Keratinocyte (primary cell): ENCODE measurements around the gene MOV10L1. TPM values are rescaled to one million over a fixed set of nuclear protein-coding genes. Genes with fewer than 3 reads are reported as not detected.
A peak's percentile ranks its signal among the peaks of the same experiment; 100 is the strongest.

ENCODE experiments used
- DNase-seq: peaks from one replicate; pipeline ENCODE4 v3.0.0-alpha.2; 2011; ENCODE audit warnings: low read depth, missing footprints, low spot score
- FAIRE-seq: peaks from 2 replicates; lab custom pipeline; 2011; peaks lifted over from hg19 to GRCh38; lab: Jason Lieb, UNC
- H2AFZ ChIP-seq: 2 replicates; pipeline ENCODE4 v1.6.0; 2012; ENCODE audit warnings: low read length, control low read depth, inconsistent platforms; ENCODE audit not compliant: control insufficient read depth
- H3K27ac ChIP-seq: 2 replicates; pipeline ENCODE4 v1.5.1; 2011; ENCODE audit warnings: low read length; ENCODE audit not compliant: control insufficient read depth, insufficient read depth
- H3K27me3 ChIP-seq: 3 replicates; pipeline ENCODE4 v1.6.0; 2011; ENCODE audit warnings: low read length; ENCODE audit not compliant: control insufficient read depth, insufficient read depth; ENCODE audit errors: extremely low read depth
- H3K36me3 ChIP-seq, 2 experiments: 2 replicates in 1 of 2; 3 replicates in 1 of 2; pipeline ENCODE4 v1.5.1; 2011; ENCODE audit warnings: low read length in 2 of 2, mild to moderate bottlenecking in 1 of 2; ENCODE audit not compliant: control insufficient read depth in 2 of 2, insufficient read depth in 2 of 2; ENCODE audit errors: extremely low read depth in 1 of 2
- H3K4me1 ChIP-seq: 3 replicates; pipeline ENCODE4 v1.5.1; 2011; ENCODE audit warnings: low read length; ENCODE audit not compliant: control insufficient read depth, insufficient read depth; ENCODE audit errors: extremely low read depth
- H3K4me2 ChIP-seq: 3 replicates; pipeline ENCODE4 v1.6.0; 2011; ENCODE audit warnings: low read depth, low read length; ENCODE audit not compliant: control insufficient read depth, insufficient read depth; ENCODE audit errors: extremely low read depth
- H3K4me3 ChIP-seq, 3 experiments: fragments of 200-600 bp in 1 of 3; sonication (generic) in 1 of 3; 2 replicates in 2 of 3; 3 replicates in 1 of 3; pipeline ENCODE4 v1.5.1; 2011 to 2016; ENCODE audit warnings: low read length in 3 of 3, mild to moderate bottlenecking in 3 of 3, control low read depth in 2 of 3, inconsistent platforms in 1 of 3, low read depth in 1 of 3, mixed read lengths in 1 of 3, mixed run types in 1 of 3, moderate library complexity in 1 of 3; ENCODE audit not compliant: control insufficient read depth in 2 of 3, insufficient read depth in 2 of 3; ENCODE audit errors: extremely low read depth in 1 of 3
- H3K79me2 ChIP-seq: 2 replicates; pipeline ENCODE4 v1.6.0; 2012; ENCODE audit warnings: low read length; ENCODE audit not compliant: control insufficient read depth, insufficient read depth
- H3K9ac ChIP-seq: 3 replicates; pipeline ENCODE4 v1.6.0; 2011; ENCODE audit warnings: low read length; ENCODE audit not compliant: control insufficient read depth, insufficient read depth; ENCODE audit errors: extremely low read depth
- H3K9me1 ChIP-seq: 3 replicates; pipeline ENCODE4 v1.6.0; 2011; ENCODE audit warnings: low read length; ENCODE audit not compliant: control insufficient read depth, insufficient read depth; ENCODE audit errors: extremely low read depth
- H3K9me3 ChIP-seq: 2 replicates; pipeline ENCODE4 v1.5.1; 2012; ENCODE audit warnings: low read depth, low read length; ENCODE audit not compliant: control insufficient read depth
- H4K20me1 ChIP-seq: 3 replicates; pipeline ENCODE4 v1.6.0; 2011; ENCODE audit warnings: low read length; ENCODE audit not compliant: control insufficient read depth, insufficient read depth; ENCODE audit errors: extremely low read depth
- EZH2 ChIP-seq: IDR thresholded peaks from one replicate; pipeline ENCODE4 v1.6.1; 2012; ENCODE audit warnings: inconsistent platforms, mild to moderate bottlenecking, low read length, moderate library complexity
- dilution Hi-C: fragments of 300-500 bp; cut with MboI; formaldehyde crosslinking; loops from one replicate; pipeline ENCODE4 v1.7.0; 2020; ENCODE audit warnings: low sequenced_read_pairs; ENCODE audit not compliant: extremely low pct_ligation_motif_present
- polyA plus RNA-seq, 5 experiments: library from polyadenylated mRNA; depleted of rRNA in 3 of 5; stranded (reverse) in 3 of 5; stranded (forward) in 1 of 5; unstranded in 1 of 5; fragments of >200 nt; gene quantifications; 1 replicate in 1 of 5; 2 replicates in 3 of 5; 3 replicates in 1 of 5; pipeline versions ENCODE4 v1.2.1 to v1.2.3, GENCODE V29; 2011 to 2012; ENCODE audit warnings: missing spikeins in 2 of 5, low read depth in 1 of 5, low replicate concordance in 1 of 5
- TF ChIP-seq, protein P1 (sequence below), 3 experiments: IDR thresholded peaks in 1 of 3; conservative IDR thresholded peaks in 1 of 3; optimal IDR thresholded peaks in 1 of 3; 2 replicates in 2 of 3; 3 replicates in 1 of 3; pipeline versions ENCODE3 to v1.5.1; 2011; ENCODE audit warnings: low read length in 3 of 3, mild to moderate bottlenecking in 3 of 3, moderate library complexity in 2 of 3, control low read depth in 1 of 3, inconsistent platforms in 1 of 3; ENCODE audit not compliant: insufficient read depth in 2 of 3; ENCODE audit errors: extremely low read depth in 1 of 3

MOV10L1 gene
- polyA plus RNA-seq, 1 donor (not counting 4 experiments of a cell fraction or from before 2014, with no cell fraction given): not detected

DNA sequence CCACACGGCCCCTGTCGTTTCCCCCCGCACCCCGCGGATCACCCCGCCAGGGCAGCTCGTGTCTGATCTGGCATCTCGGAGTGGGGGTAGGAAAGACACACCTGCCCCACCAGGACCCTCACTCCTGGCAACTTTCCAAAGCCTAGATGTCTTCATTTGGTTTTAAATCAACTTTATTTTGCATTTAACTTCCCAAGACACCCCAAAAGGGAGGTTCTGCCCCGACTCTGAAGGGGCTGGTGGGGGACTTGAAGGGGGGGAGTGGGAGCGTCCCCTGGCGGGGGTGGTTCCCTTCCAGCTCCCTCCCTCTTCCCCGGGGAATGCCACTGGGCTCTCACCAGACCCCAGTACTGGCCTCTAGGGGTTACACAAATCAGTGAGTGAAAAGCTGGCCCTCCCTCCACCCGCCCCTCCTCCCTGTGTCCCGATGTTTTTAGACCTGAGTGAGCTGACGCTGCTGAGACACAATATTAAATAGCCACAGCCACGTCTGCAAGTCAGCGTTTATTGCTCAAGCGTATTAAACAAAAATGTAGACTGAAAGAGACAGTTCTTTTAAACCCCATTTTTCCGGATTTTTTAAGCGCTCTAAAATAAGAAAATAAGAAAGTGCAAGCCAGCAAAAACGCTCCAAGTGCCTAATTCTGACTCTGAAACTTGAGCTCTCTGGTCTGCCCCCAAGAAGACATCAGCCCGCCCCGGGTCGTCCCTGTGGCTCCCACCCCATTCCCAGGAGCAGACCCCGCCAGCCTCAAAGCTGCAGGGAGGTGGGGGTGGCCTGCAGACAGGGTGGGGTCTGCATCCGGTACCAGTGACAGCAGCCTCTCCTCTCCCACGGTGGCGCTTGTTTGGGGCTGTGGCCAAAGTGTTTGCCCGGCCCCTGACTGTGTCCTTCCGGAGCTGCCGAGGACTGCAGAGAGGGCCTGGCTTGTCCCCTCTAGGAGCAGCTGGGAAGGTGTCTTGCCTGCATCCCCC lies 30.6 kb upstream of the MOV10L1 start:
- Histone ChIP-seq H3K9ac (no peak overlapping the region), H3K4me2 (no peak overlapping the region), H3K27me3 (peaks cover 28% of the 10 kb centered on the region), H3K27ac (no peak overlapping the region), H3K36me3 (no peaks in the 10 kb centered on the region), H3K4me1 (no peaks in the 10 kb centered on the region), H3K9me3 (no peaks in the 10 kb centered on the region), H3K79me2 (no peaks in the 10 kb centered on the region), H3K4me3 (no peak overlapping the region), H4K20me1 (no peaks in the 10 kb centered on the region), H3K9me1 (no peaks in the 10 kb centered on the region), H2AFZ (no peak overlapping the region)
- DNase-seq: no peak
- dilution Hi-C loops: no loop called here
- FAIRE-seq: no peak
- peak; percentile 64 for TF ChIP-seq EZH2
- TF ChIP-seq, protein P1, sequence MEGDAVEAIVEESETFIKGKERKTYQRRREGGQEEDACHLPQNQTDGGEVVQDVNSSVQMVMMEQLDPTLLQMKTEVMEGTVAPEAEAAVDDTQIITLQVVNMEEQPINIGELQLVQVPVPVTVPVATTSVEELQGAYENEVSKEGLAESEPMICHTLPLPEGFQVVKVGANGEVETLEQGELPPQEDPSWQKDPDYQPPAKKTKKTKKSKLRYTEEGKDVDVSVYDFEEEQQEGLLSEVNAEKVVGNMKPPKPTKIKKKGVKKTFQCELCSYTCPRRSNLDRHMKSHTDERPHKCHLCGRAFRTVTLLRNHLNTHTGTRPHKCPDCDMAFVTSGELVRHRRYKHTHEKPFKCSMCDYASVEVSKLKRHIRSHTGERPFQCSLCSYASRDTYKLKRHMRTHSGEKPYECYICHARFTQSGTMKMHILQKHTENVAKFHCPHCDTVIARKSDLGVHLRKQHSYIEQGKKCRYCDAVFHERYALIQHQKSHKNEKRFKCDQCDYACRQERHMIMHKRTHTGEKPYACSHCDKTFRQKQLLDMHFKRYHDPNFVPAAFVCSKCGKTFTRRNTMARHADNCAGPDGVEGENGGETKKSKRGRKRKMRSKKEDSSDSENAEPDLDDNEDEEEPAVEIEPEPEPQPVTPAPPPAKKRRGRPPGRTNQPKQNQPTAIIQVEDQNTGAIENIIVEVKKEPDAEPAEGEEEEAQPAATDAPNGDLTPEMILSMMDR (optimal IDR thresholded peaks at IDR 0.05 in 1 of 3, IDR thresholded peaks at IDR 0.05 in 1 of 3, conservative IDR thresholded peaks at IDR 0.05 in 1 of 3; ENCODE audit: extremely low read depth in 1 of 3, insufficient read depth in 2 of 3, low read length in 3 of 3): no peak

DNA sequence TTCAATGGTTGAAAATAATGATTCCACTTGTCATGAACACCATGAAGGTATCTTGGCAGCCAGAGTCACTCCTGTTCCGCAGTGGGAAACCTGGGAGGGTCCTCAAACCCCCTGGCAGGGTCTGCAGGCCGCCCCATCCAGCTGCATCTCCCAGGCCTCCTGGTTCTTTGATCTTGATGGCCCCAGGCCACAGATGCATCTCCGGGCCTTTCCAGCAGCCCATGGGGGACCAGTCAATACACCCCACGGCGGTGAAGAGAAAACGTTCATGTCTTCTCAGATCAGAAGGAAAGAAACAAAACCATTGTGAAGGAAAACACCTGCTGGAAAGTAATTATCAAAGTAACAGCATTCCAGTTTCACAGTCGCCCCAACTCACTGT lies 29.9 kb upstream of the MOV10L1 start:
- H3K4me1 ChIP-seq: no peaks in the 10 kb centered on the region
- dilution Hi-C loops: no loop called here

More for the DNA sequence above, 29.9 kb upstream of the MOV10L1 start:
- Histone ChIP-seq H3K4me3 (no peak overlapping the region), H3K27me3 (peaks cover 26% of the 10 kb centered on the region), H3K9me3 (no peaks in the 10 kb centered on the region), H3K9me1 (no peaks in the 10 kb centered on the region), H3K27ac (no peak overlapping the region), H4K20me1 (no peaks in the 10 kb centered on the region), H3K79me2 (no peaks in the 10 kb centered on the region), H3K4me2 (no peak overlapping the region), H3K9ac (no peak overlapping the region), H2AFZ (no peak overlapping the region), H3K36me3 (no peaks in the 10 kb centered on the region)
- DNase-seq: no peak
- FAIRE-seq: no peak
- TF ChIP-seq, protein P1 (optimal IDR thresholded peaks at IDR 0.05 in 1 of 3, IDR thresholded peaks at IDR 0.05 in 1 of 3, conservative IDR thresholded peaks at IDR 0.05 in 1 of 3; ENCODE audit: extremely low read depth in 1 of 3, insufficient read depth in 2 of 3, low read length in 3 of 3): no peak
- TF ChIP-seq EZH2: no peak
